Dermis blood vessel endothelial cell (primary cell): ENCODE measurements around the gene IL22RA1. TPM values are rescaled to one million over a fixed set of nuclear protein-coding genes. Genes with fewer than 3 reads are reported as not detected.

ENCODE experiments used
- DNase-seq: peaks from one replicate; pipeline ENCODE4 v3.0.0; 2010
- total RNA-seq: library from RNA; depleted of rRNA; stranded (reverse); fragments of >200 nt; gene quantifications from 2 replicates; pipeline ENCODE4 v1.2.3, GENCODE V29; 2014

The IL22RA1 gene
- total RNA-seq, 1 donor from 2014 or later: not detected

GRCh38 chr1:24111996-24112779 is 30.8 kb downstream of the IL22RA1 start, which contains the start of gene MYOM3:
Gene MYOM3 (minus strand): TSS chr1:24112135. CDS start chr1:24108636, 3,499 bp downstream.
- peak; percentile 79 for DNase-seq

GRCh38 chr1:24111262-24111995 is 31.5 kb downstream of the IL22RA1 start:
- DNase-seq: peak; percentile 28

GRCh38 chr1:24110642-24111261 is 32.2 kb downstream of the IL22RA1 start:
- no peak for DNase-seq

- no peak for DNase-seq
Measured at GRCh38 chr1:24109686-24110475, 33.1 kb downstream of the IL22RA1 start.

GRCh38 chr1:24109166-24109483 is 33.8 kb downstream of the IL22RA1 start:
- no peak for DNase-seq

GRCh38 chr1:24108334-24109165 is 34.4 kb downstream of the IL22RA1 start:
- peak; percentile 83 for DNase-seq

- peak; percentile 42 for DNase-seq
Measured at GRCh38 chr1:24107462-24108138, 35.3 kb downstream of the IL22RA1 start.

- DNase-seq: no peak
Measured at GRCh38 chr1:24105368-24106160, 37.4 kb downstream of the IL22RA1 start.

- DNase-seq: no peak
Measured at GRCh38 chr1:24104854-24105253, 38.1 kb downstream of the IL22RA1 start.

- DNase-seq: no peak
Measured at GRCh38 chr1:24103879-24104278, 39.1 kb downstream of the IL22RA1 start.

- DNase-seq: no peak
Measured at GRCh38 chr1:24103408-24103807, 39.5 kb downstream of the IL22RA1 start.

GRCh38 chr1:24102961-24103360 is 40.0 kb downstream of the IL22RA1 start:
- no peak for DNase-seq

GRCh38 chr1:24101796-24102586 is 40.9 kb downstream of the IL22RA1 start:
- DNase-seq: no peak

GRCh38 chr1:24100945-24101737 is 41.8 kb downstream of the IL22RA1 start:
- no peak for DNase-seq

GRCh38 chr1:24098943-24099638 is 43.8 kb downstream of the IL22RA1 start:
- no peak for DNase-seq

GRCh38 chr1:24098102-24098501 is 44.8 kb downstream of the IL22RA1 start:
- no peak for DNase-seq

- DNase-seq: no peak
Measured at GRCh38 chr1:24097663-24098062, 45.3 kb downstream of the IL22RA1 start.

- no peak for DNase-seq
Measured at GRCh38 chr1:24096739-24097103, 46.2 kb downstream of the IL22RA1 start.
